HG02588 (cell line): ENCODE data around the gene INPP1.
A peak's percentile ranks its signal among the peaks of the same experiment; 100 is the strongest.
"Not testable (repeated sequence)": the region's sequence is repeated elsewhere in the genome, so short reads cannot be mapped to it uniquely, and the experiment has no call there.

Experiments
- ATAC-seq: cut with Tn5 transposase; IDR thresholded peaks from one replicate; pipeline ENCODE4 v1.9.1; 2021; ENCODE audit warnings: mild to moderate bottlenecking, moderate library complexity; ENCODE audit not compliant: unreplicated experiment

INPP1 gene

DNA sequence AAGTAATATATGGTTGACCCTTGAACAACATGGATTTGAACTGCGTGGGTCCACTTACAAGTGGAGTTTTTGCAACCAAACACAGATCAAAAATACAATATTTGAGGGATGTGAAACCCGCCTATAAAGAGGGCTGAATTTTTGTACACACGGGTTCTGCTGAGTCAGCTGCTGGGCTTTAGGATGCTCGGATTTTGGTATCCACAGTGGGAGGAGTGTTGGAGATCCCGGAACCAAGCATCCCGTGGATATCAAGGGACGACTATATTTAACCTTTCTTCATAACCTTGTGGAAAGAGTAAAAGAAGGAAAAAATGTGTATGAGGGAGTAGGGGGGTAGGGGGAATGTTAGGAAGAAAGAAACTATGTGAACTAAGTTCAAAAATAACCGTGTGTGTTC, 10.0 kb upstream of the INPP1 start:
- no peak for ATAC-seq

GRCh38 chr2:190333928-190334327, 9.5 kb upstream of the INPP1 start:
- no peak for ATAC-seq

- no peak for ATAC-seq
Observed at GRCh38 chr2:190334479-190335224, 8.7 kb upstream of the INPP1 start.

- no peak for ATAC-seq
Observed at GRCh38 chr2:190335225-190335559, 8.2 kb upstream of the INPP1 start.

DNA sequence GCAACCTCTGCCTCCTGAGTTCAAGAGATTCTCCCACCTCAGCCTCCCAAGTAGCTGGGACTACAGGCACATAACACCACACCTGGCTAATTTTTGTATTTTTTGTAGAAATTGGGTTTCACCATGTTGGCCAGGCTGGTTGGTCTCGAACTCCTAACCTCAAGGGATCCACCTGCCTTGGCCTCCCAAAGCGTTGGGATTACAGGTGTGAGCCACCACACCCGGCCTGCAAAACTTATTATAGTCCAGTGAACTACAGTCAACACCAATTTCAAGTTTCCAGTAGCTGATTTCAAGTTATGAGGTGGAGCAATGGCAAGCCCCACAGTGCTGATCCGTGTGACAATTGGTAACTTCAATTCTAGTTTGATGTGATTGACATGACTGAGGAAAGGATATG, 7.8 kb upstream of the INPP1 start:
- not testable (repeated sequence) for ATAC-seq

GRCh38 chr2:190336420-190336819, 7.0 kb upstream of the INPP1 start:
- ATAC-seq = no peak

- no peak for ATAC-seq
Observed at GRCh38 chr2:190338453-190338852, 4.9 kb upstream of the INPP1 start.

GRCh38 chr2:190339394-190339793, 4.0 kb upstream of the INPP1 start:
- no peak for ATAC-seq

- ATAC-seq = no peak
Observed at GRCh38 chr2:190340369-190340768, 3.0 kb upstream of the INPP1 start.

GRCh38 chr2:190342611-190343010, 778 bp upstream of the INPP1 start:
- ATAC-seq = no peak

- ATAC-seq = no peak
Observed at GRCh38 chr2:190343089-190343535, 277 bp upstream of the INPP1 start.

- peak; percentile 72 for ATAC-seq
Observed at GRCh38 chr2:190344276-190344827, 963 bp downstream of the INPP1 start.

- ATAC-seq = no peak
Observed at GRCh38 chr2:190350371-190350770, 7.0 kb downstream of the INPP1 start.

DNA sequence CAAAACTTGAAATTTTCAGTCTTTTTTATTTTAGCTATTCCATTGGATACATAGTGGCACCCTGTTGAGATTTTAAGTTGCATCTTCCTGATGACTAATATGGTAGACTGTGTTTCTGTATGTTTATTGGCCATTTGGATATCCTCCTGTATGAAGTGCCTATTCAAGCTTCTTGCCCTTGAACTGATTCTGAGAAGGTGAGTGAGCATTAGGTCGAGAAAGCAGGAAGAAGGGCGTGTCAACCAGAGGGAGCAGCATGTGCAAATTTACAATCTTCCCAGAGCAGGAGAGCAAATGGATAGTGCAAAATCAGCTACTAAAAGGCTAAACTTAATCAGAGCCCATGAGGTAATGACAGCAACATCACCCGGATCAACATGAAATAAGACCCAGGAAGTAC, 8.6 kb downstream of the INPP1 start:
- ATAC-seq = no peak

DNA sequence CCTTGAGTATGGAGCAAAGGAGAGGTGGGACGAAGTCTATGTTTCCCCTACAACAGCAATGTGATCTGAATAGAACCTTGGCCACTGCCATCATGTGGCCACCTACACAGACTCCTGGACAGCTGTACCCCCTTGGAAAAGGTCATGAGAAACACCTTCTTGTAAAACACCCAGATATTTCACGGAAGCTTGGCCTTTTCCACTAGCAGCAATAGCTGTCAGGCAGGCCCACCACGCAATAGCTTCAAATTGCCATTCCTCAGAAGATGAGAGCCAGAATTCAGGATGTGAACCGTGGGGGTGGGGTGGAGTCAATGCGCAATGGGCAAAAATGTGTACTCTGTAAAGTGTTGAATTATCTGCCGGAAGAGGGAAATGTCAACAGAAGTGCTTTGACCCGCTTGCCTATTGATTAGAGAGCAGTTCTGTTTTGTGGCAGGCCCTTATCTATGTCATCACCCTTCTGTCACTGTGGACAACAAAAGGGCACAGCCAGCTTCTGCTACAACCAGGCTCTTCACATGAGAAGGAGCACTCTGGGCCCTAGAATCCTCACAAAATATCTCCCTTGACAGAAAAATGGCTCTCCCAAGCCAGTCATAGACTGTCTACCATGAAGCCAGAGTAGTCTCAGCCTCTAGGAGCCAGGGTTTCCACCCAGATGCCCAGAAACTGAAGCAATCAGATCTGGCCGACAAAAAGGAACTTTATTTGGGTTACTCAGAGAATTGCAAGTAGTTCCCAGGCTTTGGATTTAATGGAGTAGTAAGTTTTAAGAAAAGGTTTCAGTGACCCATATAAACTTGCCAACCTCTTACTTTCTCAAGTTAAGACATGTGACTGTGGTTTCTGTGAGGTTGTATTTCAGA, 9.5 kb downstream of the INPP1 start:
- ATAC-seq = no peak

DNA sequence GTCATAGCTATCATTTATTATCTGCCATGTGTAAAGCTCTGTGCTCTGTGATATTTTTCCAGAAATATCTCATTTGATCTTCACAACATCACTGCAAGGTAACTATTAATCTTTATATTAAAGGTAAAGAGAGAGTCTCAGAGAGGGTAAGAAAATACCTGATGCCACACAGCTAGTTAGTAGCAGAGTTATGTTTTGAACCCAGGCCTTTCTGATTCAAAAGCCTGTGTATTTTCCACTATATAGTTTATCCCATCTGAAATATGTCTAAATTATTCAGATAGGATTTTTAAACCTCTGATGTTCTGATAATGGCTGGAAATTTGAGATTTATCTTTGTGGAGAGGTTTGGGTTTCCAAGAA, 10.1 kb downstream of the INPP1 start:
- ATAC-seq = no peak

DNA sequence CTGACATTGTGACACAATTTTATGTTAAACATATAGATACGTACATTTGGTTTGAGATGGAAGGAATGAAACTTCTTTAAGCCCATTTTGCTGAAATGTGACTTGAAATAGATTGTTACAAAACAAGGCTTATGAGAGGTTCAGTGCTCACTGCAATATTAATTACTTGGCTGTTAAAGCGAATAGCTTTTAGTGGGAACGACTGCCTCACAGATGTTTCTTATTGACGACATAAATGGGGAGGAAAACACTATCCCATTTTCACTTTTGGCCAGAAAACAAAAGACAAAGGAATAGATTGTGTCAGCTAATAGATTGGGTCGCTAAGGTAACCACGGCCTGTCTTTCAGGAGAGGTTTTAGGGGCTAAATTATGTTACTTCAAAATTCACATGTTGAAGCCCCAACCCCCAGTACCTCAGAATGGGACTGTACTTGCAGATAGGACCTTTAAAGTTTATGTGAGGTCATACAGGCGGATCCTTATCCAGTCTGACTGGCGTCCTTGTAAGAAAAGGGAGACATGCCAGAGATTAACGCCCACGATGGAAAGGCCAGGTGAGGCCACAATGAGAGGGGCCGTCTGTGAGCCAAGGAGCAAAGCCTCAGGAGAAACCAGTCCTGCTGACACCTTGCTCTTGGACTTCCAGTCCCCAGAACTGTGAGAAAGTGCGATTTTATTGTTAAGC, 10.8 kb downstream of the INPP1 start:
- no peak for ATAC-seq

DNA sequence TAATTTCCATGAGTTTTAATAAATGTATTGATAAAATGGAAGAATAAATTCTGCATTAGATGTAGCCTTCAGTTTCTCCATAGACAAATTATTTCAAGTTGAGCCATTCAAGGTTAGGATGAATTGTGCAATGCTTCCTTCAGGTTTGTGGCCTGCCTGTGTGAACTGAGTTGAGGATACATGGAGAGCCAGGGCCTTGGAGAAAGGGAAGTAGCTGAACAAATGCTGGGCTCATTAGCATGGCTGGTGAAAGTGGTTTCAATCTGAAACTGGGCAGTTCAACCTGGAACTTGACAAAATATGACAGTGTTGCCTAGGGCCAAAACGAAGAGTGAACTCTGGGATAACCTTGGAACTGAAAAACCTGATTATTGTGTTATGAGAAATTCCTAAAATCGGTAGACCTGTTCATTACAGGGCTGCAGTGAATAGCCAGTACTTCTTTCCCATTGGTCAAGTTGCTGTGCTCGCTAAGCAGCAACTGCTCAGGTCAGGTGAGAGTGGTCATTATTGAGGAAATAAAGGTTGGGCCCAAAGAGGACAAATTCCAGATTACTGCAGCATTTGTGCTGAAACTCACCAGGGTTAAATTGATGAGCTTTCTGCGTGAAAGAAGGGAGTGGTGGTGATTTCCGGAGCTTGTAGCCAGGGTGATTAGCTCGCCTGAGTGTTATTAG, 12.7 kb downstream of the INPP1 start:
- ATAC-seq = no peak

GRCh38 chr2:190357600-190357999, 14.2 kb downstream of the INPP1 start:
- no peak for ATAC-seq

DNA sequence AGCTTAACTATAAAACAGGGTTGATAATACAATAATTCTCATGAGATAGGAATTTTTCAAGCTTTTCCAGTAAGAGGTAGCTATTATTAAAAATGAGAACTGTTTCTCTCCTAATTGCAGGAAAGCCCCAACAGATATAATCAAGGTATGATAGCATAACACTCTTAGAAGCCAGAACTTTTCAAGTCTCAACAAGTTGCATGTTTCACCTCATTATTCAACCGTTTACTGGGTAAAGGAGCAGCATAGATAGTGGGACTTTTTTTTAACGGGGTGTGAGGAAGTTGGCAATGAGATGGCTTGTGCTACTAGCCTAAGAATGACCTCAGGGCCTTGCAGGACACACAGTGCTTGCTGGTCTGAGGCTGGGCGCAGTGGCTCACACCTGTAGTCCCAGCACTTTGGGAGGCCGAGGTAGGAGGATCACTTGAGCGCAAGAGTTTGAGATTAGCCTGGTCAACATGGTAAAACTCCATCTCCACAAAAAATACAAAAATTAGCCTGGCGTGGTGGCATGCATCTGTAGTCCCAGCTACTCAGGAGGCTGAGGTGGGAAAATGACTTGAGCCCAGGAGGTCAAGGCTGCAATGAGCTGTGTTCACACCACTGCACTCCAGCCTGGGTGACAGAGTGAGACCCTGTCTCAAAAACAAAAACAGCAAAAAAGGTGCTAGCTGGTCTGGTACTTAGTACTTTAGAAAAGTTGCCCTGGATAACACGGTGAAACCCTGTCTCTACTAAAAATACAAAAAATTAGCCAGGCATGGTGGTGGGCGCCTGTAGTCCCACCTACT, 15.5 kb downstream of the INPP1 start:
- not testable (repeated sequence) for ATAC-seq
